ENCODE measurements around the gene ZSWIM6. TPM values are rescaled to one million over a fixed set of nuclear protein-coding genes. Genes with fewer than 3 reads are reported as not detected.

The ZSWIM6 gene
- polyA plus RNA-seq, 2 of the 4 experiments (the other 2 are of a cell fraction): 8.9 to 18.0 TPM

- H3K4me3 ChIP-seq: no peak overlapping the region
- H3K27ac ChIP-seq: no peak overlapping the region
- FAIRE-seq (no peak), DNase-seq (ENCODE audit: low read depth in 1 of 2, low spot score in 1 of 2) (no peak), ATAC-seq (no peak)
- H3K4me1 ChIP-seq: peaks cover 45% of the 10 kb centered on the region; the same call in 2 of the 3 replicates
- ChIA-PET POLR2A (no interaction called here), CTCF (no interaction called here)
- TF ChIP-seq EHF (CRISPR knock-in tag; IDR thresholded peaks at IDR 0.05) (no peak), RFX5 (IDR thresholded peaks at IDR 0.05) (no peak), HOXB5 (CRISPR knock-in tag; IDR thresholded peaks at IDR 0.05) (no peak), MYC (IDR thresholded peaks at IDR 0.05; ENCODE audit: borderline replicate concordance, low read length) (no peak), POLR2A (IDR thresholded peaks at IDR 0.05; ENCODE audit: low read length) (no peak), JUNB (IDR thresholded peaks at IDR 0.05) (no peak), ZSCAN20 (CRISPR knock-in tag; IDR thresholded peaks at IDR 0.05) (no peak), SMC3 (IDR thresholded peaks at IDR 0.05) (no peak), HOXA7 (CRISPR knock-in tag; IDR thresholded peaks at IDR 0.05) (no peak), E2F6 (IDR thresholded peaks at IDR 0.05; ENCODE audit: borderline replicate concordance, low read depth) (no peak)
- WGBS (ENCODE audit: missing lambda C conversion rate): 87% methylated on average over 4 of the region's 4 CpGs
- no peaks in the 10 kb centered on the region for H3K9me3 ChIP-seq
- no peak overlapping the region for H3K4me2 ChIP-seq
These were observed 18.5 kb downstream of the ZSWIM6 start for GRCh38 chr5:61350535-61350934.

DNA sequence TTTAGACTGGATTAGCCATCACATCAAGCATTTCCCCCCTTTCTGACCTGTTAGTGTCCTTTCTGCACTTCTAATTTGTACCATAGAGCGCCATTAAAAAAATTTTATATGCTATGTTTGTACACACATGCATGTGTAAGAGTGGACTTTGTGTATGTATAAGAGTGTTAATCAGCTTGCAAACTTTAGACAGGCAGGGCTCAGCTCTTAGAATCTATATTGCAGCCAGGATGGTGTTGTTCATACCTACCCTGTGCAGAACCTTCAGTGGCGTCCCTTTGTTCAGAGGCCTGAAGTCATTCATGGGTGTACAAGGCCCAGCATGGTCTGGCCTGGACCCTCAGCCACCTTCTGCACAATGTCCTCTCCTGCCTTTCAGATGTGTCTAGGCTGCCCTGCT, 19.7 kb downstream of the ZSWIM6 start:
- ATAC-seq (peak in 1 of 2 experiments; percentile 28; a peak in 3 of 6 replicates), DNase-seq (ENCODE audit: low read depth in 1 of 2, low spot score in 1 of 2) (no peak), FAIRE-seq (no peak)
- Histone ChIP-seq H3K9me3 (no peaks in the 10 kb centered on the region), H3K4me1 (peaks cover 44% of the 10 kb centered on the region; the same call in 2 of the 3 replicates), H3K27ac (no peak overlapping the region), H3K4me2 (no peak overlapping the region), H3K4me3 (no peak overlapping the region)
- ChIA-PET POLR2A (no interaction called here), CTCF (no interaction called here)
- TF ChIP-seq ZFP36 (IDR thresholded peaks at IDR 0.05; ENCODE audit: borderline replicate concordance, partially characterized antibody): no peak
- TF ChIP-seq ESRRA (IDR thresholded peaks at IDR 0.05; ENCODE audit: borderline replicate concordance, low read length): no peak
- TF ChIP-seq EHMT2 (IDR thresholded peaks at IDR 0.05; ENCODE audit: low read depth): no peak
- no peak for TF ChIP-seq CHD2 (IDR thresholded peaks at IDR 0.05; ENCODE audit: low read length, partially characterized antibody)
- TF ChIP-seq E2F6 (IDR thresholded peaks at IDR 0.05; ENCODE audit: borderline replicate concordance, low read depth): no peak
- TF ChIP-seq HES2 (IDR thresholded peaks at IDR 0.05): no peak
- TF ChIP-seq PHF8 (IDR thresholded peaks at IDR 0.05; ENCODE audit: borderline replicate concordance, low read depth): no peak
- TF ChIP-seq JUN (IDR thresholded peaks at IDR 0.05): no peak
- no peak for TF ChIP-seq NFE2L2 (conservative IDR thresholded peaks at IDR 0.05; ENCODE audit: low read length)
- no peak for TF ChIP-seq HOXB13 (CRISPR knock-in tag; IDR thresholded peaks at IDR 0.05; ENCODE audit: low read depth)
- TF ChIP-seq CBX2 (IDR thresholded peaks at IDR 0.05; ENCODE audit: borderline replicate concordance, low read depth): no peak
- TF ChIP-seq SMC3 (IDR thresholded peaks at IDR 0.05): no peak
- TF ChIP-seq GATA3 (IDR thresholded peaks at IDR 0.05; ENCODE audit: borderline replicate concordance): no peak
- 93% methylated on average over 2 of the region's 2 CpGs for WGBS (ENCODE audit: missing lambda C conversion rate)

- FAIRE-seq: no peak
- ChIA-PET CTCF (interaction anchor here (0.5 kb wide), 1 partner anchor 13 kb away, joined by 4 read pairs; no protein-coding TSS in a partner anchor), POLR2A (no interaction called here)
- no peak overlapping the region for H3K4me3 ChIP-seq
- no peak for DNase-seq (ENCODE audit: low read depth in 1 of 2, low spot score in 1 of 2)
- H3K4me1 ChIP-seq: peaks cover 39% of the 10 kb centered on the region; the same call in 2 of the 3 replicates
- peaks cover 4% of the 10 kb centered on the region; the same call in 2 of the 3 replicates for H3K9me3 ChIP-seq
- H3K4me2 ChIP-seq: no peak overlapping the region
- ATAC-seq: no peak
- no peak overlapping the region for H3K27ac ChIP-seq
- no peak for TF ChIP-seq JUN (IDR thresholded peaks at IDR 0.05)
- TF ChIP-seq EHF (CRISPR knock-in tag; IDR thresholded peaks at IDR 0.05): no peak
- no peak for TF ChIP-seq USF2 (IDR thresholded peaks at IDR 0.05)
- TF ChIP-seq, protein P1, sequence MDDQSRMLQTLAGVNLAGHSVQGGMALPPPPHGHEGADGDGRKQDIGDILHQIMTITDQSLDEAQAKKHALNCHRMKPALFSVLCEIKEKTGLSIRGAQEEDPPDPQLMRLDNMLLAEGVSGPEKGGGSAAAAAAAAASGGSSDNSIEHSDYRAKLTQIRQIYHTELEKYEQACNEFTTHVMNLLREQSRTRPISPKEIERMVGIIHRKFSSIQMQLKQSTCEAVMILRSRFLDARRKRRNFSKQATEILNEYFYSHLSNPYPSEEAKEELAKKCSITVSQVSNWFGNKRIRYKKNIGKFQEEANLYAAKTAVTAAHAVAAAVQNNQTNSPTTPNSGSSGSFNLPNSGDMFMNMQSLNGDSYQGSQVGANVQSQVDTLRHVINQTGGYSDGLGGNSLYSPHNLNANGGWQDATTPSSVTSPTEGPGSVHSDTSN (IDR thresholded peaks at IDR 0.05): no peak
- TF ChIP-seq BCL3 (IDR thresholded peaks at IDR 0.05): no peak
- no peak for TF ChIP-seq HDAC2 (IDR thresholded peaks at IDR 0.05)
- no peak for TF ChIP-seq MYC (IDR thresholded peaks at IDR 0.05; ENCODE audit: borderline replicate concordance, low read length)
- no peak for TF ChIP-seq ATOH8 (CRISPR knock-in tag; IDR thresholded peaks at IDR 0.05; ENCODE audit: low read depth)
- TF ChIP-seq FOSL2 (IDR thresholded peaks at IDR 0.05): no peak
- no peak for TF ChIP-seq FOSL2 (CRISPR knock-in tag; IDR thresholded peaks at IDR 0.05)
- no peak for TF ChIP-seq RCOR1 (IDR thresholded peaks at IDR 0.05; ENCODE audit: low read depth, low read length)
- no peak for TF ChIP-seq JUNB (IDR thresholded peaks at IDR 0.05)
- TF ChIP-seq PHF8 (IDR thresholded peaks at IDR 0.05; ENCODE audit: borderline replicate concordance, low read depth): no peak
- TF ChIP-seq FOXS1 (CRISPR knock-in tag; IDR thresholded peaks at IDR 0.05): no peak
- TF ChIP-seq FOSB (CRISPR knock-in tag; IDR thresholded peaks at IDR 0.05): no peak
- no peak for TF ChIP-seq EHMT2 (IDR thresholded peaks at IDR 0.05; ENCODE audit: low read depth)
These were observed 20.1 kb downstream of the ZSWIM6 start for GRCh38 chr5:61352180-61352579.
